ENCODE data around the gene TP53INP2.

Gene TP53INP2

DNA sequence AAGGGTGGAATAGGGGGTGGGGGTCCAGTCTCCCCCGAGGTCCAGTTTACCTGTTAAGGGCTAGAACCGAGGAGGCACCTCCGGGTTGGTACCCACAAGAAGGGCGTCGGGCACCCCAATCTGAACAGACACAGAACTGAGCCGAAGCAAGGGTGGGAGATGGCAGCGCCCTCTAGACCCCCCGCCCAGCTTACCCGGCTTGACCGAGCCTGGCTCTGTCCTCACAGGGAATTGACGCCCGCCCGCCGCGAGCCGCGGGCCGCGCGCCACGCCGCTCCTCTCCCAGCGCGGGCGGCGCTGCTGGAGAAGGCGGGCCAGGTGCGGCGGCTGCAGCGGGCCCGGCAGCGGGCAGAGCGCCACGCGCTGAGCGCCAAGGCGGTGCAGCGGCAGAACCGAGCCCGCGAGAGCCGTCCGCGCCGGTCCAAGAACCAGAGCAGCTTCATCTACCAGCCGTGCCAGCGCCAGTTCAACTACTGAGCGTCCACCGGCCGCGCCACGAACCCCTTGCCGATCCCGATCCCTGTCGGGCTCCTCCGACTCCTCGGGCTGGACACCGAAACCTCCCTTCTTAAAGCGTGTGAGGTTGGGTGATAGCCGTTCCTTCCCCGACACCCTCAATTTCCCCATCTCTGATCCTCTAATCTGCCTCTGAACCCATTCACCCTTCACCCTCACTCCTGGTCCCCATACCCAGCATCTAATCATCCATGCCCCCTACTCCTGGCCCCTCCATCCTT is 5.9 kb downstream of the TP53INP2 start (continued):
- TF ChIP-seq, protein P1, sequence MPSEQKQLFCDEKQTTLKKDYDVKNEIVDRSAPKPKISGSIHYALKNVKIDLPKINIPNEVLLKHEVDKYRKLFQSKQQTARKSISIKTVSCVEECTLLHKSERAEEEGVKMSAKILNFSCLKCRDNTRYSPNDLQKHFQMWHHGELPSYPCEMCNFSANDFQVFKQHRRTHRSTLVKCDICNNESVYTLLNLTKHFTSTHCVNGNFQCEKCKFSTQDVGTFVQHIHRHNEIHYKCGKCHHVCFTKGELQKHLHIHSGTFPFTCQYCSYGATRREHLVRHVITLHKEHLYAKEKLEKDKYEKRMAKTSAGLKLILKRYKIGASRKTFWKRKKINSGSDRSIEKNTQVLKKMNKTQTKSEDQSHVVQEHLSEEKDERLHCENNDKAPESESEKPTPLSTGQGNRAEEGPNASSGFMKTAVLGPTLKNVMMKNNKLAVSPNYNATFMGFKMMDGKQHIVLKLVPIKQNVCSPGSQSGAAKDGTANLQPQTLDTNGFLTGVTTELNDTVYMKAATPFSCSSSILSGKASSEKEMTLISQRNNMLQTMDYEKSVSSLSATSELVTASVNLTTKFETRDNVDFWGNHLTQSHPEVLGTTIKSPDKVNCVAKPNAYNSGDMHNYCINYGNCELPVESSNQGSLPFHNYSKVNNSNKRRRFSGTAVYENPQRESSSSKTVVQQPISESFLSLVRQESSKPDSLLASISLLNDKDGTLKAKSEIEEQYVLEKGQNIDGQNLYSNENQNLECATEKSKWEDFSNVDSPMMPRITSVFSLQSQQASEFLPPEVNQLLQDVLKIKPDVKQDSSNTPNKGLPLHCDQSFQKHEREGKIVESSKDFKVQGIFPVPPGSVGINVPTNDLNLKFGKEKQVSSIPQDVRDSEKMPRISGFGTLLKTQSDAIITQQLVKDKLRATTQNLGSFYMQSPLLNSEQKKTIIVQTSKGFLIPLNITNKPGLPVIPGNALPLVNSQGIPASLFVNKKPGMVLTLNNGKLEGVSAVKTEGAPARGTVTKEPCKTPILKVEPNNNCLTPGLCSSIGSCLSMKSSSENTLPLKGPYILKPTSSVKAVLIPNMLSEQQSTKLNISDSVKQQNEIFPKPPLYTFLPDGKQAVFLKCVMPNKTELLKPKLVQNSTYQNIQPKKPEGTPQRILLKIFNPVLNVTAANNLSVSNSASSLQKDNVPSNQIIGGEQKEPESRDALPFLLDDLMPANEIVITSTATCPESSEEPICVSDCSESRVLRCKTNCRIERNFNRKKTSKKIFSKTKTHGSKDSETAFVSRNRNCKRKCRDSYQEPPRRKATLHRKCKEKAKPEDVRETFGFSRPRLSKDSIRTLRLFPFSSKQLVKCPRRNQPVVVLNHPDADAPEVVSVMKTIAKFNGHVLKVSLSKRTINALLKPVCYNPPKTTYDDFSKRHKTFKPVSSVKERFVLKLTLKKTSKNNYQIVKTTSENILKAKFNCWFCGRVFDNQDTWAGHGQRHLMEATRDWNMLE (tag by site-specific recombination; conservative IDR thresholded peaks at IDR 0.05; ENCODE audit: low read depth), result no peak
- TF ChIP-seq ZSCAN30 (tag by site-specific recombination; IDR thresholded peaks at IDR 0.05), result peak; percentile 59; the same call in 1 of the 2 replicates
- no peak for TF ChIP-seq TCF7L2 (IDR thresholded peaks at IDR 0.05; ENCODE audit: borderline replicate concordance, low read depth, low read length)
- TF ChIP-seq, protein P2, sequence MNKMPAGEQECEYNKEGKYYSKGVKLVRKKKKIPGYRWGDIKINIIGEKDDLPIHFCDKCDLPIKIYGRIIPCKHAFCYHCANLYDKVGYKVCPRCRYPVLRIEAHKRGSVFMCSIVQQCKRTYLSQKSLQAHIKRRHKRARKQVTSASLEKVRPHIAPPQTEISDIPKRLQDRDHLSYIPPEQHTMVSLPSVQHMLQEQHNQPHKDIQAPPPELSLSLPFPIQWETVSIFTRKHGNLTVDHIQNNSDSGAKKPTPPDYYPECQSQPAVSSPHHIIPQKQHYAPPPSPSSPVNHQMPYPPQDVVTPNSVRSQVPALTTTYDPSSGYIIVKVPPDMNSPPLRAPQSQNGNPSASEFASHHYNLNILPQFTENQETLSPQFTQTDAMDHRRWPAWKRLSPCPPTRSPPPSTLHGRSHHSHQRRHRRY (tag by site-specific recombination; IDR thresholded peaks at IDR 0.05), result no peak
- no peak for TF ChIP-seq ZNF560 (tag by site-specific recombination; IDR thresholded peaks at IDR 0.05; ENCODE audit: borderline replicate concordance)
- no peak for TF ChIP-seq ELK4 (IDR thresholded peaks at IDR 0.05; ENCODE audit: borderline replicate concordance, low read depth, low read length)

GRCh38 chr20:34710568-34710839 is 6.4 kb downstream of the TP53INP2 start:
- ChIA-PET CTCF (interaction anchor here (0.6 to 1.1 kb wide), 4 partner anchors 140 to 981 kb away, joined by 3 to 5 read pairs (median 4); no protein-coding TSS in a partner anchor), POLR2A (no interaction called here)

More at GRCh38 chr20:34710568-34710839, 6.4 kb downstream of the TP53INP2 start:
- Histone ChIP-seq H3K4me1 (ENCODE audit: control insufficient read depth, insufficient read depth, low read length) (peaks cover 7% of the 10 kb centered on the region; the same call in 1 of the 2 replicates), H3K9me3 (ENCODE audit: control insufficient read depth, insufficient read depth, low read depth, low read length) (no peaks in the 10 kb centered on the region), H3K36me3 (ENCODE audit: control insufficient read depth in 2 of 2, insufficient read depth in 1 of 2, low read length in 2 of 2) (peaks cover 0 to 42% of the 10 kb centered on the region in 2 experiments; a peak in 1 of 3 replicates), H3K27ac (ENCODE audit: extremely low read depth, low read depth, low read length) (no peak overlapping the region), H3K4me3 (ENCODE audit: low read depth, low read length) (no peak overlapping the region)
- TF ChIP-seq ZBTB48 (tag by site-specific recombination; IDR thresholded peaks at IDR 0.05) (0 out of 2 replicates have a peak, but pooled peaks have one; percentile 49), ZNF366 (tag by site-specific recombination; conservative IDR thresholded peaks at IDR 0.05) (peak; percentile 68), ZBTB20 (tag by site-specific recombination; IDR thresholded peaks at IDR 0.05) (peak; percentile 8; the same call in 1 of the 2 replicates), ZNF18 (tag by site-specific recombination; IDR thresholded peaks at IDR 0.05) (no peak), ZNF548 (tag by site-specific recombination; IDR thresholded peaks at IDR 0.05) (no peak), ZNF132 (tag by site-specific recombination; IDR thresholded peaks at IDR 0.05; ENCODE audit: borderline replicate concordance) (no peak), ZNF10 (tag by site-specific recombination; IDR thresholded peaks at IDR 0.05) (no peak), ZNF473 (tag by site-specific recombination; IDR thresholded peaks at IDR 0.05) (peak; percentile 44; the same call in 1 of the 2 replicates)

Data from HEK293 (cell line).